GM12892 (cell line): ENCODE data around the gene FAS.
A peak's percentile ranks its signal among the peaks of the same experiment; 100 is the strongest.
"Not testable (repeated sequence)": the region's sequence is repeated elsewhere in the genome, so short reads cannot be mapped to it uniquely, and the experiment has no call there.

Experiments used
- DNase-seq: peaks from one replicate; pipeline ENCODE4 v3.0.0; 2011; ENCODE audit not compliant: insufficient read length
- FAIRE-seq: peaks from 2 replicates; lab custom pipeline; 2011; peaks lifted over from hg19 to GRCh38; lab: Jason Lieb, UNC
- POLR2A ChIP-seq: IDR thresholded peaks from 2 replicates; pipeline ENCODE4 v1.6.1; 2011; ENCODE audit warnings: low read depth, low read length, control low read depth
- POLR2AphosphoS5 ChIP-seq: IDR thresholded peaks from 2 replicates; pipeline ENCODE4 v1.6.1; 2011; ENCODE audit warnings: low read depth, low read length, control low read depth
- TAF1 ChIP-seq: IDR thresholded peaks from 2 replicates; pipeline ENCODE4 v1.6.1; 2011; ENCODE audit warnings: low read depth, mild to moderate bottlenecking, control low read depth, low read length, borderline replicate concordance

FAS gene

GRCh38 chr10:88999625-89000024 is 9.0 kb downstream of the FAS start:
- peak; percentile 70 for FAIRE-seq
- no peak for TF ChIP-seq TAF1
- TF ChIP-seq POLR2A: no peak
- TF ChIP-seq POLR2AphosphoS5: no peak
- DNase-seq: no peak

GRCh38 chr10:89001024-89001728 is 10.6 kb downstream of the FAS start:
- FAIRE-seq (peak; percentile 46), DNase-seq (no peak)
- TF ChIP-seq TAF1: no peak
- TF ChIP-seq POLR2A: no peak
- TF ChIP-seq POLR2AphosphoS5: no peak

GRCh38 chr10:89001729-89002072 is 11.1 kb downstream of the FAS start:
- FAIRE-seq (no peak), DNase-seq (no peak)
- TF ChIP-seq POLR2AphosphoS5 (no peak), TAF1 (no peak), POLR2A (no peak)

- peak; percentile 81 for FAIRE-seq
- no peak for DNase-seq
- no peak for TF ChIP-seq TAF1
- peak; percentile 24; the same call in 1 of the 2 replicates for TF ChIP-seq POLR2A
- TF ChIP-seq POLR2AphosphoS5: no peak
Observed at GRCh38 chr10:89002226-89002978, 11.8 kb downstream of the FAS start.

- FAIRE-seq (peak; percentile 44), DNase-seq (no peak)
- TF ChIP-seq POLR2AphosphoS5 (no peak), TAF1 (no peak), POLR2A (no peak)
Observed at GRCh38 chr10:89003344-89003743, 12.7 kb downstream of the FAS start.

GRCh38 chr10:89007129-89007893 is 16.7 kb downstream of the FAS start:
- DNase-seq (no peak), FAIRE-seq (peak; percentile 63)
- TF ChIP-seq TAF1: no peak
- TF ChIP-seq POLR2AphosphoS5: no peak
- no peak for TF ChIP-seq POLR2A

GRCh38 chr10:89018700-89019346 is 28.2 kb downstream of the FAS start:
- FAIRE-seq: not testable (repeated sequence)

GRCh38 chr10:89019569-89020327 is 29.1 kb downstream of the FAS start:
- TF ChIP-seq TAF1 (no peak), POLR2AphosphoS5 (no peak), POLR2A (no peak)
- DNase-seq (no peak), FAIRE-seq (no peak)

More at GRCh38 chr10:89018700-89019346, 28.2 kb downstream of the FAS start:
- DNase-seq: not testable (repeated sequence)

- TF ChIP-seq POLR2AphosphoS5: peak; percentile 38; the same call in 1 of the 2 replicates
- not testable (repeated sequence) for DNase-seq, FAIRE-seq
Observed at GRCh38 chr10:89021526-89021925, 30.9 kb downstream of the FAS start.

- DNase-seq (no peak), FAIRE-seq (no peak)
- TF ChIP-seq POLR2AphosphoS5: no peak
- TF ChIP-seq POLR2A: no peak
- no peak for TF ChIP-seq TAF1
Observed at GRCh38 chr10:89022734-89023133, 32.1 kb downstream of the FAS start.
